GM19438 (cell line): Measurements from ENCODE around the gene NR2C2AP.
A peak's percentile ranks its signal among the peaks of the same experiment; 100 is the strongest.

Source experiments
- ATAC-seq: cut with Tn5 transposase; IDR thresholded peaks from one replicate; pipeline ENCODE4 v1.9.1; 2021; ENCODE audit warnings: low read depth; ENCODE audit not compliant: unreplicated experiment

The NR2C2AP gene

GRCh38 chr19:19217099-19217498 is 13.9 kb upstream of the NR2C2AP start:
- ATAC-seq: no peak

GRCh38 chr19:19215792-19216191 is 12.6 kb upstream of the NR2C2AP start:
- ATAC-seq: no peak

- no peak for ATAC-seq
Measured at GRCh38 chr19:19214892-19215291, 11.7 kb upstream of the NR2C2AP start.

- no peak for ATAC-seq
Measured at GRCh38 chr19:19214159-19214490, 10.9 kb upstream of the NR2C2AP start.

- no peak for ATAC-seq
Measured at GRCh38 chr19:19213426-19214158, 10.4 kb upstream of the NR2C2AP start.

- no peak for ATAC-seq
Measured at GRCh38 chr19:19212916-19213315, 9.7 kb upstream of the NR2C2AP start.

GRCh38 chr19:19211499-19212420 is 8.5 kb upstream of the NR2C2AP start, which contains the start of gene NCAN:
NCAN (plus strand) TSS chr19:19211958; CDS start chr19:19216954, 4,996 bp downstream.
- ATAC-seq: no peak

GRCh38 chr19:19209372-19209771 is 6.2 kb upstream of the NR2C2AP start:
- no peak for ATAC-seq

GRCh38 chr19:19207637-19208572 is 4.7 kb upstream of the NR2C2AP start:
- no peak for ATAC-seq

- no peak for ATAC-seq
Measured at GRCh38 chr19:19206938-19207337, 3.7 kb upstream of the NR2C2AP start.

- no peak for ATAC-seq
Measured at GRCh38 chr19:19205416-19206410, 2.5 kb upstream of the NR2C2AP start.

- no peak for ATAC-seq
Measured at GRCh38 chr19:19204181-19204580, 967 bp upstream of the NR2C2AP start.

GRCh38 chr19:19202707-19203011 is 555 bp downstream of the NR2C2AP start:
- ATAC-seq: no peak

- ATAC-seq: no peak
Measured at GRCh38 chr19:19201697-19202630, 1.2 kb downstream of the NR2C2AP start.

GRCh38 chr19:19193926-19194325 is 9.3 kb downstream of the NR2C2AP start:
- no peak for ATAC-seq

- no peak for ATAC-seq
Measured at GRCh38 chr19:19192910-19193423, 10.2 kb downstream of the NR2C2AP start.

GRCh38 chr19:19192078-19192882 is 10.9 kb downstream of the NR2C2AP start, which contains the start of the genes BORCS8 and RFXANK:
BORCS8 (minus strand) TSS chr19:19192152; CDS start chr19:19192117, 35 bp downstream.
RFXANK (plus strand) TSS chr19:19192258; CDS start chr19:19193947, 1,689 bp downstream.
- peak; percentile 83 for ATAC-seq
